ENCODE results near the gene PTPRM.

Gene PTPRM

DNA sequence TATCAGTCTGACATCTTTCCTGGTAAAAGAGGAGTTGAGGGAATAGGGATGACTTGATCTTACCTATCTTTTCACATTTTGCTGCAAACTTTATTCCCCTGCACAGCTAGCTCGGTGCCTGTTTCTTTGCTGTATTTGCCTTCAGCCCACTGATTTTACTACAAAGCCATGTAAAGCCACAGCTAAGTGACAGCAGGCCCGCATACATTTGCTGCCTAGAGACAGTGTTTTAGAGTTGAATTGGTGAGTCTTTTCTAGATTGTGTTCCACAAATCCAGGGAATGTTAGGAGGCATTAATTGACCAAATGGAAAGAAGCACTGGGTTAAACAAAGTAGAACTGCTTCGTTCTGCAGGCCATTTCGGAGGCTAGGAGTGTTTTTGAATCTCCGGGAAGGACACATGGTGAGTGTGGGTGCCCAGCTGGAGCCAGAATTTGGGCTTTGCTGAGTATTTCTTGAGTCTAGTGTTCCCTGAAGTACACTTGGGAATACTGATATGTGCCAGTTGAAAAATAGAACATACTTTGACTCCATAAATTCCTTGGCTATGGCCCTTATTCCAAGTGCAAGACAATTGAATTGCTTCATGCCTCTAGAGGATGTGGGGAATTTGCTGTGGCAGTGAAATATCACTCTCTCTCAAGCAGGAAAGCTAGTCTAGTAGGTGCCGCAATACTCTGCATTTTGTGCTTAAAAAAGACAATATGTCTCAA lies 329.8 kb downstream of the PTPRM start:
- DNase-seq (ENCODE audit: low read depth) = no peak

DNA sequence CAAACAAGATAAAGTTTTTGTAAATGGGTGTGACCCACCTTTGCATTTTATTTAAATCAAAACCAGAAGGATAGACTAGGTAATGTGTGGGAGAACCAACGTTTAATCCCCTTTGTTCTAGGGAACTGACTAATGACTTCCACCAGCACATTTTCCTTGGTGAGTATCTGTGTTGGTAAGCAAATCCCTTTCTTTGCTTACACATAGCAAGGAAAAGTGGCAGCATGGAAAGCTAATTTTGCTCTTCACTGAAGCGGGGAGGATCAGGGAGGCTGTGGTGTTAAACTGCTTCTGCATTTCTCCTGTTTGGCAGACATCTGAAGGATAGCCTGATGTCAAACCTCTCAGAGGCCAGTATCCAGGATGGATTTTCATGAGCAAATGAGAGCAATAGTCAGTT lies 331.1 kb downstream of the PTPRM start:
- DNase-seq (ENCODE audit: low read depth) = no peak

DNA sequence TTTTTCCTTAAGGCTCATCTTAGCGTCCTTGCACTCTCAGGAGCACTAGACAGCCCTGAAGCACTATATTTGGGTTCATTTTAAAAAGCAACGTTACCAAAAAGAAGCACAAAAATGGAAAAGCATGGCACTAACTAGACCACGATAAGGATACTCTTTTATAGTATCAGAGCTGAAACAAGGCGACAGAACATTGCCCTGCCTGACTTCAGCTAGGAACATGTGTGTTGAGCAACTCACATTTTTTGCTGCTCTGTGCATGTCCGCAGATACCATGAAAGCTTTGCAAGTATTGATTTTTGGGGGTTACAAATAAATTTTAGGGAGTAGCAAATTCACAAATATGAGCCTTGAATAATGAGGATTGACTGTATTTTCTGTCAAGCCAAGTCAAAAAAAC lies 332.0 kb downstream of the PTPRM start:
- no peak for DNase-seq (ENCODE audit: low read depth)

DNA sequence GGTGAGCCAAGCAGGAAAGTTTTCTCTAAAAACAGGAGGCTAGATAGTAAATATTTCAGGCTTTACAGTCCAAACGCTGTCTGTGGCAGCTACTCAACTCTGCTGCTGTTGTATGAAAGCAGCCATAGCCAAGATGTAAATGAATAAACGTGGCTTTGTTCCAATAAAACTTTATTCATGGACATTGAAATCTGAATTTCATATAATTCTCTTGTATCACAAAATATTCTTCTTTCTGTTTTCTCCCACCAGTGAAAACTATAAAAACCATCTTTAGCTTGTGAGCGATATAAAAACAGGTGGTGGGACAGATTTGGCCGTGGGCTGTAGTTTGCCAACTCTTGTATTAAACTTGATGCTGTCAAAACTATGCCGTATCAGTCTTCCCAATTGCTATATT lies 333.0 kb downstream of the PTPRM start:
- DNase-seq (ENCODE audit: low read depth) = no peak

DNA sequence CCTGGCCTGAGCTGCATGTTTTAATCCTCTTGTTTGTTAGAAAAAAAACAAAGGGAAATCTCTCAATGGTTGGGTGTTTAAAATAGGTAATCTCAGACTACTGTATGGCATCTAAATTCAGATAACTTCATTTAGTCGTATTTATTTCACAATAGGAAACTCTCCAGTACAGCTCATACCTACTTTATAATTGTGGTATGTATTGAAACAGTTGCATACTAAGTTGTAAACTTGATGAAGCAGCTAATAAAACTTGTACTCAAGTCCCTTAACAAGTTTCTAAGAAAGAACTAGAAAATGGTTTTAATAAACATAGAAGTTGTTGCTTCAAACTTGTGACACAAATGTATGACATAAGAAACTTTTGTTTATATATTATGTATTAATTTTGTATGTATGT lies 334.5 kb downstream of the PTPRM start:
- DNase-seq (ENCODE audit: low read depth) = no peak

DNA sequence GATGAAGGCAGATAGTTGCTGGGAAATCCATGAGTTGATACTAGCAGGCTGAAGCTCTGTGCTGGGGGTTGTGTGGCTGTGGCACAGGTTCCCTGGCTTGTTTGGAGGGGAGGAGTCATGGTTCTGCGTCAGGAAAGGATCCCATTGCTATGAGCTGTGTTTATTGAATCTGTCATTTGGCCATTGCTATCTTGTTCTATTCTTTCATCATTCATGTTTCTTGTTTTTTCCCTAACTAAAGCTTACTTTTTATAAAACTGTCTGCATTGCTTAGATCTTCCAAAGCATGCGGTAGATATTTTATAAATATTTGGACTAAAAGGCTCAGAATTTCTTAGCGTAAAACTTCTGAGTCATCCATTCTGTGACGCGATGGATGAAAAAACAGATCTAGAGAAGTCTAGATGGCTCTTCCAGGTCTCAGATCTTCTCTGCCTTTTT lies 335.3 kb downstream of the PTPRM start:
- no peak for DNase-seq (ENCODE audit: low read depth)

DNA sequence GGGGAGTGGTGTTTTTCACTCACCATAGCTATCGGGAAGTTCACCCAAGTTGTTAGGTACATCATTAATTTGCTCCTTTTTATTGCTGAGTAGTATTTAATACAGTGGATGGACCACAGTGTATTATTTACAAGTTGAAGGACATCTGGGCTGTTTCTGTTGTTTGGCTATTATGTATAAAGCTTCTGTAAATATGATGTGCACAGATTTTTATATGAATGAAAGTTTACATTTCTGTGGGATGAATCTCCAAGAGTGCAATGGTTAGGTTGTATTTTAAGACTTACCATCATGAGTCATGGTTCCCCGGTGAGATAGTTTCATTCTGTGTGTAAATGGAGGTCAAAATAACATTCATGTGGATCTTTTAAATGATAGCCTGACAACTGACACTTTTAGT lies 337.4 kb downstream of the PTPRM start:
- DNase-seq (ENCODE audit: low read depth) = peak; percentile 50

DNA sequence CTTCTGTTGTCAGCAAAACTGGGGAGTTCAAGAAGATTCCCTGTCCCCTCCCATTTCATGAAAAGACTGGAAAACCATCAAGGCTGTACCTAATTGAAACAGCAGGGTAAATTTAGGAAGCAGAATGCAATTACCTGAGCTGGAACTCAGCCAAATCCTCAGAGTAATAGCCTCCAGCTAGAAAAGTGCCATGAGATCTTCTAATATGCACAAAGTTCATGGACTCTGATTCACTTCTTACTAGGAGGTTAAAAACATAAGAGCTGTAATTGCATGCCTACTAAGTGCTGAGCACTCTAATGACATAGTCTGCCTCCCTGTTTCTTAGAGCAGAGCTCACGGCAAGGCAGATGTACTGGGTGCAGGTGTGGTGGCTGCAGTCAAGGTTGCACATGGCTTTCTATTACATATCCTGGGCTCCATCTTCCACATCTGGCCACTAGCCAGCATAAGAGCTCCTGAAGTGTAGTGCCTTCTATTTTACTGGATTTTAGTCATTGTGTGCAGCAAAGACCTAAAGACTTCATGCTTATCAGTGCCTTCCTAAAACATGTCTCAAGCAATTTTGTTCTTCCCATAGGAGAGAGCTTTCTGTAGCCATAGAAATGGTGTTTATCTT lies 341.7 kb downstream of the PTPRM start:
- no peak for DNase-seq (ENCODE audit: low read depth)

DNA sequence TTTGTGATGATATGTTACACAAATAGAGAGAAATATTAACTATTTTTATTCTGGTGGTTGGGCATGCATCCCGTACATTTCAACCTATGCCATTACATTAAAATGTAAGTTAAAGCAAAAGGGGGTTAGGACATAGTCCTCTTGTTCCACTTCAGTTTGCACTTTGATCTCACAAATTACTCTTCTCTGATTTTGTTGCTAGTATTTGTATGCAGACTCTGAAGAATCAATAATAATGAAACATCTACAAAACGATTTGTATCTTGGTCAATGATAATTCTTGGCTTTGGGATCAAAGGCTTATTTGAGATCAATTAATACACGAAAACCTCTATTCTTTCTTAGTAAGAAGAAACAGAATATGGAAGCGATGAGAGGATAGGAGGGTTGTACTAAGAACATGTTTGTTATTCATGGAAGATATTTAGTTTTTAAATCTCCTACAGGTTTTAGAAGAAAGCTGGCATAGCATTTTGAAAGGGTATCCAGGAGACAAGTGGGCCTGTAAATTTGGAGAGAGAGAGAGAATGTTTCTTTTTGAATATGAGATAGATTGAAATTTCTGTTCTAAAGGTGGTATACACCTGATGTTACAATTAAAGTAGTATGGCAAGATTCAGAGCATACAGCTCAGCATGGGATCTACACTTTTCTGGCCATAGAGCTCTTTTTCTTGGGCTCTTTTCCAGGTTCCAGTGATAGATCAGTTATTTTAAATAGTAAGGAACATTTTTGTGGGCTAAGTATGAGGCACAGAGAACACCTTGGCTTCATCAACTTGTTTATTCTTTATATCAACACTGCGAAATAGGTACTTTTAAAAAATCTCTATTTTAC lies 347.9 kb downstream of the PTPRM start:
- no peak for DNase-seq (ENCODE audit: low read depth)

DNA sequence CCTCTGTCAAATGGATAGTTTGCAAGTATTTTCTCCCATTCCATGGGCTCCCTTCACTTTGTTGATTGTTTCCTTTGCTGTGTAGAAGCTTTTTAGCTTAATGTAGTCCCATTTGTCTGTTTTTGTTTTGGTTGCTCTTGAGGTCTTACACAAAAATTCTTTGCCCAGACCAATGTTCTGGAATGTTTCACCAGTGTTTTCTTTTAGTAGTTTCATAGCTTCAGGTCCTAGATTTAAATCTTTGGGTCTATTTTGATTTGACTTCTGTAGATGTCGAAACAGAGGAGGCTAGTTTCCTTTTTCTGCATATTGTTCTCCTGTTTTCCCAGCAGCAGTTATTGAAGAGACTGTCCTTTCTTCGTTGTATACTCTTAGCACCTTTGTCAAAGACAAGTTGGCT lies 351.6 kb downstream of the PTPRM start:
- DNase-seq (ENCODE audit: low read depth) = no peak

DNA sequence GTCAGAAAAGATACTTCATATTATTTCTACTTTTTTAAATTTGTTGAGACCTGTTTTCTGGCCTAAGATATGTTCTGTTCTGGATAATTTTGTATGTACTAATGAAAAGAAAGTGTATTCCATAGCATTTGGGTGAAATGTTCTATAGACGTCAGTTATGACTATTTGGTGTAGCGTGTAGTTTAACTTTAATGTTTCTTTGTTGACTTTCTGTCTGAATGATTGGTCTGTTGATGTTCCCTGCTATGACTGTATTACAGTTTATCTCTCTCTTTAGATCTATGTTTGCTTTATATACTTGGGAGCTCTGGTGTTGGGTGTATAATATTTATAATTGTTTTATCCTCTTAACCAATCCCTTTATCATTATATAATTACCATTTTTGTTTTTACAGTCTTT lies 352.4 kb downstream of the PTPRM start:
- no peak for DNase-seq (ENCODE audit: low read depth)

DNA sequence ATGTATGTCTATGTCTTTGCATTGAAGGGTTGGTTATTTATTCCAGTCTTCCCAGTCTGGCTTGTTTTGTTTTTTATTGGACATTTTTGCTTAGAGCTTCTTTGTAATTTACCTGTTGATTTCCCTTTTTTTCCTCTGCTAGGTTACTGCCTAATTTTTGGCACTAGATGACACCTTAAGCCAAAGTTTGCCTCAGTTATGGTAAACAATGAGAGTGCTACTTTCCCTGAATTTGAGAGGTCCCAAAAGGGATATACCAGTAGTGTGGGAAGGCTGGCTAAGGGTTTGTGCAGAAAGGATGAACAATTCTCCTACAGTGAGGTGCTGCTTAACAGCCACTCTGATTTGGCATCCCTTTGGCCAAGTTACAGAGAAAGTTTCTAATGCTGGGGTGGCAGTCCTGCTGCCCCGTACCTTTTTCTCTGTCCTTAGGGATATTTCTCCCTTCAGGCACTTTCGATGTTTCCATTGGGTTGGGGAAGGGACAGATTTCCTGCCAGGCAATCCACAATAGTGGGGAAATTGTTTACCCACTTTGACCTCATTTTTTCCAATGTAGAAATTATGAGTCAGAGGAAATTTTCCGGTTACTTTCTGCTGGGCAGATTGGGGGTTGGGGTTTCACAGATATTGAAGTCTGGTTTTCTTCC lies 354.9 kb downstream of the PTPRM start:
- DNase-seq (ENCODE audit: low read depth) = peak; percentile 28

DNA sequence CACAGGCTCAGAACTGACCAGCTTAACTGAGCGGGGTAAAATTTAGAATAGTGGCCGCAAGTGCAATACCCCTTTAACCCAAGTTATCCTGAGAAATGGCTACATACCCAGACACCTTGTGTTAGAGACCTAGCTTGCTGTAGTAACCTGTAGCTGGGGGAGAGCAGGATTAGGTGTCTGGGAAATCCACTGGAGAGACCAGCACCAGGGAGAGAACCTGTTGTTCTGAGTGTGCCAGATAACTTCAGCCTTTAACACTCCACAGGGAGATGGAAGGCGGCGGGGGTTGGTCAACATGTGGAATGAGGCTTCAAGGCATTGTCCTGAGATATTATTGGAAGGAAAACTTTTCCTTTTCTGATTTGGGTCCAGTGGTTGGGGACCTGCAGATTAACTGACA lies 356.0 kb downstream of the PTPRM start:
- no peak for DNase-seq (ENCODE audit: low read depth)

DNA sequence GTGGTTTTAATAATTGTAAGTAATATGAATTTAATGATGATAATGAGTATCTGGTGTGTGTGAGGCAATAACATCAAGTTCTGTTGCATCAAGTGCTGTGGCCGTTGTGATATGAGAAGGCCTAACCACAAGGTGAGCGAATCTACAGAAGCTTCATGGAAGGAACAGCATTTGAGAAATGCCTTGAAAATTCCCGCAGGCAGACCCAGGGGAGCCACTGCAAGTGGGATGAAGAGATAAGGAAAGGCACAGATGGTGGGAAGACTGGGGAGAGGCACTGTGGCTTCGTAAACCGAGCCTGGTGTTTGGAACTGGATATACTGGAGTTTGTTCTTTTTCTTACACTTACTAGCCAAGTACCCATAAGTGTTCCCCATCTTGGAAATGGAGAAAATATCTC lies 357.5 kb downstream of the PTPRM start:
- no peak for DNase-seq (ENCODE audit: low read depth)

DNA sequence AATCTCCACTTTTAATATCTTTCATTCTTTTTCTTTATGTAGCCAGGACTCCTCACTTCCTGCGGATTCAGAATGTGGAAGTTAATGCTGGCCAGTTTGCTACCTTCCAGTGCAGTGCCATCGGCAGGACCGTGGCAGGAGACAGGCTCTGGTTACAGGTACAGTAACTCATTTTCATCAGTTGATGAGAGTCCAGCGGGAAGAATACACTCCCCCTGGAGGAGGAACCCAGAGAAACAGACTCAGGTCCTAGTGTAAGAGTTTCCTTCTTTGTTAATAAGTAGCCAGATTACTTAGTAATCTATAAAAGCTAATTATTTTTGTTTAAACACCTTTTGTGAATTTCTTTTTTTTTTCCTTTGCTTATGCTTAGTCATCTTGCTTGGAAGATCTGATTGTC lies 359.4 kb downstream of the PTPRM start:
- no peak for DNase-seq (ENCODE audit: low read depth)

DNA sequence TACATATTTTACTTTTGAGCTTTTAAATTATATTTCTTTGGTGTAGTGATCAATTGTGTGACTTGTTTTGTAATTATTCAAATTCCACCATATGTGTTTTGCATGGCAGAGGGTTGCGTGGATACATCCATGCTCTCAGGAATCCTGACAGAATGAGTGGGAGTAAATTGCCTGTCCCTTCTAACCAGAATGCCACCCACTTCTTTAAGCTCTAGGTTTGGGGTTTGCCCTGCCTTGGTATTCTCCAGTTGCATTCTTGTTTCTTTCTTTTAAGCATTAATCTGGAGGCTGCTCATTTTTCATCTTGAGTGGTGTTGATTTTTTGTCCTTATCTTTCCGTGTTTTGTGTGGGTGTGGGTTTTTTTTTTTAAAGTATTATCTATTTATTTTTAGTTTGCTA lies 360.0 kb downstream of the PTPRM start:
- DNase-seq (ENCODE audit: low read depth) = no peak

DNA sequence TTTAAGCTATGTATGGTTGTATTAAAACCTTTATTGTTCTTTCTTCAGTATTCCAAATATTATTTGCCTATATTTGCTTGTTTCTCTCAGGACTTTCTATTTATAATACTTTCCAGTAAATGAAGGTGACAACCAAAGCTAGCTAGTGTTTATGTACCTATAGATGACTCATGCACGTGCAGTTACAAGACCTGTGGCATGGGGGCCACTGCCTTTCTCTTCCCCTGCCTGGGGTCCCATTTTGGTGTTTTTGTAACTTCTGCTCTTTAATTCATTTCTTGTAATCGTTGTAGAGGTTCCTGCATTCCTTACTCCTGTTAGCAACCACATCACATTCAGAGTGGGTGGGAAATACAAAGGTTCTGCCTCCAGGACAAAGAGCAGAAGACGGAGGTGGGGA lies 364.6 kb downstream of the PTPRM start:
- DNase-seq (ENCODE audit: low read depth) = no peak

DNA sequence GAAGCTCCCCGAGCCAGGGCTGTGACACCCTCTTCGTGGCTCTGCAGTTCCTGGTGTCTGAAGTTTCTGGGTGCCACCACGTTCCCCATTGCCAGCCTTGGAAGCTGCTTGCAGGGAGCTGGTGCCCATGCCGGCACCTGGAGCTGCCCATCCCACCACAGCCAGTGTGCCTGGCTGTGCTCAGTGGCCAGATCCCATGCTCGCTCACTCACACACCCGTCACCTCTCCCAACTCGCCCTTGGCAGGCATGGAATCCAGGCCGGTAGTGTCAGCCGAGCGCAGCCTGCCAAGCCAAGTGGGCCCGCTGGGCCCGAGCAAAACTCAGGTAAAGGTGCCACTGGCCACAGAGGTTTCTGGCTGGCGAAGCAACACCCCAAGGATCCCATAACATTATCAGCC lies 370.2 kb downstream of the PTPRM start:
- DNase-seq (ENCODE audit: low read depth) = no peak

DNA sequence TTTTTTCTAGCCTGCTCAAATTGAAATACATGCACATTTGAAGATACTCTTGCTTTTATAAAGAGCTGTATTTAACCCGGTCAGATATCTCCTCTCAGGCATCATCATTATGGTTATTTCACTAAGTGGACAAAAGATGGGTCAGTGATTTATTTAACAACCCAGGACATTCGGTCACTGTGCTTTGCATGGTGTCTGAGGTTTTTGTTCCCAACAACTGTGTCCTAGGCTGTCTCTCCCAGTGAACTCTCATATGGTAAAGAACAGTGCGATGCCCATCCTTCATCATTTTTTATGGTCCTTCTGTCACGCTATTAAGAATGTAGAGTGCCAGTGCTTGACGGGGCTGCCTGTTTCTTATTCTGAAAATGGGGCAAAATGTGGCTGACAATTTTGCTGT lies 372.4 kb downstream of the PTPRM start:
- no peak for DNase-seq (ENCODE audit: low read depth)

DNA sequence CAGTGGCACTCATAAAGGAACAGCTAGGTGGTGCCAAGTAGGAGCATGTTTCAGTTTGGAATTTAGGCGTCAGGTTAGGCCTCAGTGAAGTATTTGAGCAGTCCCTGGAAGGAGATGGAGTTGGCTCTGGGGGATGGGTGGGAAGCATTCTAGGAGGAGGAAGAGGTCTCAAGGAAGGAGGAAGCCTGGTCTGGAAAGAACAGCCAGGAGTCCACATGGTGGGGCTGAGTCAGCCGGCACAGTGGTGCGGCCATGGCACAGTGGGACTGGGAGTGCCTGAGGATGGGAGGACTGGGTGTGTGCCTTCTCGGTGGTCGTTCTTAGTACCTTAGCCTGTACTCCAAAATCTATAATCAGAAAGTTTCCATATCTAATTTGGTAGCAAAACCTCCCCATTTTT lies 373.3 kb downstream of the PTPRM start:
- DNase-seq (ENCODE audit: low read depth) = no peak

DNA sequence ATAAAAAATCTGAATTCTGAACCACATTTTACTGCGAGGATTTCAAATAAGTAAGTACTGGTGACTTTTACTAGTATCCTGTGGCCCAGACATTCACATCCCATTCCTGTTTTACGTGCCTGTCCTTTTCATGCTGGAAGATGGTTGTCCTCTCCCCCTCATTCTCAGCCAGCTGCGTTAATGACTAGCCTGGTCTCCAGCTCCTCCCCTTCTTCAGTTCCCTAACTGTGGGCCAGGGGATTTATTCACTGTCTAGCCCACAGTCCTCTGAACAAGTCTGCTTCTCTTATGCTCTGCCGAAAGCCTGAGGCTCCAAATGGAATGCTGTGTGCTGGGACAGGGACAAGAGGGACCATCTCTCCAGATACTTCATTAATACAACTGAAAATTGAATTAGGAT lies 373.9 kb downstream of the PTPRM start:
- no peak for DNase-seq (ENCODE audit: low read depth)

DNA sequence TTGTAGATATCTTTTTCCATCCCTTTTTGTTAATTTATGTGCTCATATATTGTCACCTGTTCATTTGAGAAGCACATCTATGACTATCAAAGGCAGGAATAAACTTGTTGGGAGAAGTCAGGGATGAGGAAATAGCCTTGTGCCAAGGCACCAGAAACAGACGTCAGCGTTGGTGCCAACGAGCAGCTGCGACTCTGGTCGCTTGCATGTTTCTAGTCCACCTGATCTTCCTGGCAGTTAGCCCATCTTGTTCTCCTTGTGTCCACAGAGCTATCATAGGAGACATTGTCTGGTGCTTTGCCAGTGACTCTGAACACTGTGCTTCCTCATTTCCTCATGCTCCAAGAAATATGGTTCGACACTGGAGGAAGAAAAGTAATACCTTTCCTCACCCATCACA lies 374.4 kb downstream of the PTPRM start:
- DNase-seq (ENCODE audit: low read depth) = no peak

DNA sequence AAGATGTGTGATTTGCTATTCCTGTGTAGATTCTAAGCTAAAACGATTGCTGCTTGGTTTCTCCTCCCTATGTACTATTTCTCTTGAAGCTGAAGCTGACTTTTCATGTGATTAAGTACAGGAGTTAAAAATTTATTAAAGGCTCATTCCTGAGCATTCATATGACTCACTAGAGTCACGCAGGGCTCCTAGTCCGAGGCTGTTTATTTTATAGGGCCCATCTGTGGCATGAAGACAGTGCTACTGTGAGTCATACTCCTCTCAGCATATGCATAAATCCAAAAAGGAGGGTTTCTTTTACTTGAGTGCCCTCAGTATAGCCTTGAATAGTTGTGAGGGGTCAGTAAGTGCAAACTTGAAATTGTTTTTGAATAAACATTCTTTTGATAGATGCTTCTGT lies 378.8 kb downstream of the PTPRM start:
- peak; percentile 84 for DNase-seq (ENCODE audit: low read depth)

All from GM04503 (cell line).